SK-N-SH treated with all-trans-retinoic acid at 6 μM for 48 hours (cell line): ENCODE data around the gene WDR13.

Source experiments
- ARNTL ChIP-seq: fragments of 450-650 bp; formaldehyde crosslinking; IDR thresholded peaks from 2 replicates; pipeline ENCODE4 v1.5.0; 2020; ENCODE audit warnings: low read depth, mild to moderate bottlenecking, moderate library complexity, borderline replicate concordance
- ESRRG ChIP-seq: fragments of 250-450 bp; sonication (Bioruptor Pico); IDR thresholded peaks from 2 replicates; pipeline ENCODE4 v1.6.1; 2021; ENCODE audit warnings: mild to moderate bottlenecking
- ISL1 ChIP-seq: fragments of 250-450 bp; sonication (Bioruptor Pico); IDR thresholded peaks from 2 replicates; pipeline ENCODE4 v2.1.2; 2022; ENCODE audit warnings: mild to moderate bottlenecking, moderate library complexity
- OSR1 ChIP-seq: fragments of 250-450 bp; sonication (Bioruptor Pico); IDR thresholded peaks from 2 replicates; pipeline ENCODE4 v1.8.0; 2022; ENCODE audit warnings: moderate library complexity, mild to moderate bottlenecking, inconsistent platforms
- SNAI2 ChIP-seq: fragments of 250-450 bp; sonication (Bioruptor Pico); IDR thresholded peaks from 2 replicates; pipeline ENCODE4 v1.5.0; 2020; ENCODE audit warnings: mild to moderate bottlenecking, moderate library complexity
- TCF4 ChIP-seq: fragments of 250-450 bp; sonication (Bioruptor Pico); IDR thresholded peaks from 2 replicates; pipeline ENCODE4 v1.8.0; 2021; ENCODE audit warnings: mild to moderate bottlenecking, moderate library complexity, borderline replicate concordance
- TSHZ2 ChIP-seq: fragments of 250-450 bp; sonication (Bioruptor Pico); IDR thresholded peaks from 2 replicates; pipeline ENCODE4 v1.5.0; 2020; ENCODE audit warnings: mild to moderate bottlenecking, moderate library complexity
- ZC3H10 ChIP-seq: fragments of 250-450 bp; sonication (Bioruptor Pico); IDR thresholded peaks from 2 replicates; pipeline ENCODE4 v1.5.1; 2021; ENCODE audit warnings: mild to moderate bottlenecking, moderate library complexity
- ZFP3 ChIP-seq: fragments of 250-450 bp; sonication (Bioruptor Pico); IDR thresholded peaks from 2 replicates; pipeline ENCODE4 v1.5.0; 2020; ENCODE audit warnings: mild to moderate bottlenecking, moderate library complexity
- ZFP30 ChIP-seq: fragments of 450-650 bp; formaldehyde crosslinking; IDR thresholded peaks from 2 replicates; pipeline ENCODE4 v1.5.0; 2022; ENCODE audit warnings: mild to moderate bottlenecking, moderate library complexity
- TF ChIP-seq, protein P1 (sequence below): fragments of 250-450 bp; sonication (Bioruptor Pico); IDR thresholded peaks from 2 replicates; pipeline ENCODE4 v1.8.0; 2020; ENCODE audit warnings: mild to moderate bottlenecking, moderate library complexity, borderline replicate concordance
- TF ChIP-seq, protein P2 (sequence below): fragments of 250-450 bp; sonication (Bioruptor Pico); IDR thresholded peaks from 2 replicates; pipeline ENCODE4 v1.5.1; 2021; ENCODE audit warnings: mild to moderate bottlenecking, moderate library complexity
- TF ChIP-seq, protein P3 (sequence below): fragments of 250-450 bp; sonication (Bioruptor Pico); IDR thresholded peaks from 2 replicates; pipeline ENCODE4 v1.5.1; 2020; ENCODE audit warnings: low read depth, mild to moderate bottlenecking, moderate library complexity

DNA sequence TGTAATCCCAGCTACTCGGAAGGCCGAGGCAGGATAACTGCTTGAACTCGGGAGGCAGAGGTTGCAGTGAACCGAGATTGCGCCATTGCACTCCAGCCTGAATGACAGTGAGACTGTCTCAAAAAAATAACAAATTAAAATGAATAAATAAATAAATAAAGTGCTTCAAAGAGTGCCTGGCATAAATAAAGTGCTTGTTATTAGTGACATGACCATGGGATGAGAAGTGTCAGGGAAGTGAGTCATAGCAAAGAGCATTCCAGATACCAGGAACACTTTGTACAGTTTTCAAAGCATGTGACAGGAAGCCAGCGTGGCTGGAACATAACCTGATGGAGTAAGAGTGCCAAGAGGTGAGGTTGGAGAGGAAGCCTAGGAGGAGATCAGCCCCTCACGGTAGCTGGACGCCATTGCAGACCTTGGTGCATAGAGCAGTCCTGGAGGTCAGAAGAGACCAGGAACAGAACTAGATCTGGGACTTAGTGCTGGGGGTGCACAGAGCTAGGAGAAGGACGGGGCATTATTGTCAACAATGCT lies 6.0 kb upstream of the WDR13 start:
- TF ChIP-seq ZFP3: no peak
- TF ChIP-seq ISL1: peak; percentile 40; the same call in 1 of the 2 replicates
- TF ChIP-seq, protein P1, sequence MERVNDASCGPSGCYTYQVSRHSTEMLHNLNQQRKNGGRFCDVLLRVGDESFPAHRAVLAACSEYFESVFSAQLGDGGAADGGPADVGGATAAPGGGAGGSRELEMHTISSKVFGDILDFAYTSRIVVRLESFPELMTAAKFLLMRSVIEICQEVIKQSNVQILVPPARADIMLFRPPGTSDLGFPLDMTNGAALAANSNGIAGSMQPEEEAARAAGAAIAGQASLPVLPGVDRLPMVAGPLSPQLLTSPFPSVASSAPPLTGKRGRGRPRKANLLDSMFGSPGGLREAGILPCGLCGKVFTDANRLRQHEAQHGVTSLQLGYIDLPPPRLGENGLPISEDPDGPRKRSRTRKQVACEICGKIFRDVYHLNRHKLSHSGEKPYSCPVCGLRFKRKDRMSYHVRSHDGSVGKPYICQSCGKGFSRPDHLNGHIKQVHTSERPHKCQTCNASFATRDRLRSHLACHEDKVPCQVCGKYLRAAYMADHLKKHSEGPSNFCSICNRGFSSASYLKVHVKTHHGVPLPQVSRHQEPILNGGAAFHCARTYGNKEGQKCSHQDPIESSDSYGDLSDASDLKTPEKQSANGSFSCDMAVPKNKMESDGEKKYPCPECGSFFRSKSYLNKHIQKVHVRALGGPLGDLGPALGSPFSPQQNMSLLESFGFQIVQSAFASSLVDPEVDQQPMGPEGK (CRISPR knock-in tag): no peak
- no peak for TF ChIP-seq TSHZ2 (CRISPR knock-in tag)
- TF ChIP-seq, protein P2, sequence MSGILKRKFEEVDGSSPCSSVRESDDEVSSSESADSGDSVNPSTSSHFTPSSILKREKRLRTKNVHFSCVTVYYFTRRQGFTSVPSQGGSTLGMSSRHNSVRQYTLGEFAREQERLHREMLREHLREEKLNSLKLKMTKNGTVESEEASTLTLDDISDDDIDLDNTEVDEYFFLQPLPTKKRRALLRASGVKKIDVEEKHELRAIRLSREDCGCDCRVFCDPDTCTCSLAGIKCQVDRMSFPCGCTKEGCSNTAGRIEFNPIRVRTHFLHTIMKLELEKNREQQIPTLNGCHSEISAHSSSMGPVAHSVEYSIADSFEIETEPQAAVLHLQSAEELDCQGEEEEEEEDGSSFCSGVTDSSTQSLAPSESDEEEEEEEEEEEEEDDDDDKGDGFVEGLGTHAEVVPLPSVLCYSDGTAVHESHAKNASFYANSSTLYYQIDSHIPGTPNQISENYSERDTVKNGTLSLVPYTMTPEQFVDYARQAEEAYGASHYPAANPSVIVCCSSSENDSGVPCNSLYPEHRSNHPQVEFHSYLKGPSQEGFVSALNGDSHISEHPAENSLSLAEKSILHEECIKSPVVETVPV (CRISPR knock-in tag): no peak
- no peak for TF ChIP-seq ESRRG
- TF ChIP-seq ZFP30 (CRISPR knock-in tag): no peak
- no peak for TF ChIP-seq ZC3H10 (CRISPR knock-in tag)
- no peak for TF ChIP-seq ARNTL (CRISPR knock-in tag)
- TF ChIP-seq OSR1 (CRISPR knock-in tag): no peak
- TF ChIP-seq SNAI2 (CRISPR knock-in tag): no peak
- TF ChIP-seq TCF4: no peak
- TF ChIP-seq, protein P3, sequence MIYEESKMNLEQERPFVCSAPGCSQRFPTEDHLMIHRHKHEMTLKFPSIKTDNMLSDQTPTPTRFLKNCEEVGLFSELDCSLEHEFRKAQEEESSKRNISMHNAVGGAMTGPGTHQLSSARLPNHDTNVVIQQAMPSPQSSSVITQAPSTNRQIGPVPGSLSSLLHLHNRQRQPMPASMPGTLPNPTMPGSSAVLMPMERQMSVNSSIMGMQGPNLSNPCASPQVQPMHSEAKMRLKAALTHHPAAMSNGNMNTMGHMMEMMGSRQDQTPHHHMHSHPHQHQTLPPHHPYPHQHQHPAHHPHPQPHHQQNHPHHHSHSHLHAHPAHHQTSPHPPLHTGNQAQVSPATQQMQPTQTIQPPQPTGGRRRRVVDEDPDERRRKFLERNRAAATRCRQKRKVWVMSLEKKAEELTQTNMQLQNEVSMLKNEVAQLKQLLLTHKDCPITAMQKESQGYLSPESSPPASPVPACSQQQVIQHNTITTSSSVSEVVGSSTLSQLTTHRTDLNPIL (CRISPR knock-in tag): no peak
